Stimulated activated CD4-positive, alpha-beta T cell treated with anti-CD3 and anti-CD28 coated beads, Interleukin-12 subunit alpha, Interleukin-12 subunit beta, amount 100 ng/mL, for 24 hours (primary cell): Measurements from ENCODE around the gene PIAS4.

Experiments used
- DNase-seq, 2 experiments: peaks; one replicate each; pipeline ENCODE4 v3.0.0-alpha.2; 2020; ENCODE audit warnings: low read depth in 2 of 2

The PIAS4 gene

GRCh38 chr19:4019578-4019977 is 12.0 kb downstream of the PIAS4 start:
- no peak for DNase-seq

- no peak for DNase-seq
Measured at GRCh38 chr19:4023600-4024398, 16.3 kb downstream of the PIAS4 start.

GRCh38 chr19:4025317-4025716 is 17.8 kb downstream of the PIAS4 start:
- no peak for DNase-seq

GRCh38 chr19:4027146-4027545 is 19.6 kb downstream of the PIAS4 start:
- DNase-seq = no peak

GRCh38 chr19:4028334-4029246 is 21.1 kb downstream of the PIAS4 start:
- no peak for DNase-seq

- no peak for DNase-seq
Measured at GRCh38 chr19:4029247-4029614, 21.7 kb downstream of the PIAS4 start.

GRCh38 chr19:4030552-4030951 is 23.0 kb downstream of the PIAS4 start:
- no peak for DNase-seq

- DNase-seq = no peak
Measured at GRCh38 chr19:4030981-4031380, 23.4 kb downstream of the PIAS4 start.

GRCh38 chr19:4031420-4031819 is 23.9 kb downstream of the PIAS4 start:
- DNase-seq = no peak

GRCh38 chr19:4032436-4032835 is 24.9 kb downstream of the PIAS4 start:
- DNase-seq = no peak

GRCh38 chr19:4033028-4033956 is 25.8 kb downstream of the PIAS4 start:
- DNase-seq = no peak

GRCh38 chr19:4034048-4035017 is 26.8 kb downstream of the PIAS4 start:
- no peak for DNase-seq

- no peak for DNase-seq
Measured at GRCh38 chr19:4035018-4035566, 27.6 kb downstream of the PIAS4 start.

- no peak for DNase-seq
Measured at GRCh38 chr19:4035582-4035981, 28.0 kb downstream of the PIAS4 start.

- DNase-seq = no peak
Measured at GRCh38 chr19:4036576-4037300, 29.2 kb downstream of the PIAS4 start.

GRCh38 chr19:4037301-4037949 is 29.9 kb downstream of the PIAS4 start:
- no peak for DNase-seq

- DNase-seq = no peak
Measured at GRCh38 chr19:4038057-4038456, 30.5 kb downstream of the PIAS4 start.

GRCh38 chr19:4038661-4039423 is 31.3 kb downstream of the PIAS4 start:
- DNase-seq = no peak
